ENCODE data around the gene SNX18.
"Not testable (repeated sequence)": the region's sequence is repeated elsewhere in the genome, so short reads cannot be mapped to it uniquely, and the experiment has no call there.

SNX18 gene

GRCh38 chr5:54520438-54520846, 2.9 kb downstream of the SNX18 start:
- peak; percentile 30 for DNase-seq

- no peak for DNase-seq
Measured at GRCh38 chr5:54520940-54521339, 3.4 kb downstream of the SNX18 start.

GRCh38 chr5:54521856-54522479, 4.4 kb downstream of the SNX18 start:
- DNase-seq, result no peak

GRCh38 chr5:54523534-54523933, 6.0 kb downstream of the SNX18 start:
- no peak for DNase-seq

- no peak for DNase-seq
Measured at GRCh38 chr5:54524082-54524481, 6.5 kb downstream of the SNX18 start.

GRCh38 chr5:54524704-54525103, 7.1 kb downstream of the SNX18 start:
- no peak for DNase-seq

- DNase-seq, result no peak
Measured at GRCh38 chr5:54525261-54525660, 7.7 kb downstream of the SNX18 start.

GRCh38 chr5:54525692-54526091, 8.1 kb downstream of the SNX18 start:
- DNase-seq, result no peak

- DNase-seq, result no peak
Measured at GRCh38 chr5:54526604-54527288, 9.2 kb downstream of the SNX18 start.

- DNase-seq, result no peak
Measured at GRCh38 chr5:54528633-54529209, 11.2 kb downstream of the SNX18 start.

GRCh38 chr5:54529565-54529964, 12.0 kb downstream of the SNX18 start:
- no peak for DNase-seq

- no peak for DNase-seq
Measured at GRCh38 chr5:54531546-54531945, 14.0 kb downstream of the SNX18 start.

GRCh38 chr5:54533541-54534190, 16.1 kb downstream of the SNX18 start:
- DNase-seq, result no peak

- DNase-seq, result no peak
Measured at GRCh38 chr5:54534191-54535004, 16.8 kb downstream of the SNX18 start.

- DNase-seq, result no peak
Measured at GRCh38 chr5:54535149-54535844, 17.7 kb downstream of the SNX18 start.

GRCh38 chr5:54536375-54536774, 18.8 kb downstream of the SNX18 start:
- DNase-seq, result not testable (repeated sequence)

- DNase-seq, result not testable (repeated sequence)
Measured at GRCh38 chr5:54536861-54537260, 19.3 kb downstream of the SNX18 start.

GRCh38 chr5:54537725-54538124, 20.2 kb downstream of the SNX18 start:
- no peak for DNase-seq

GRCh38 chr5:54538156-54538555, 20.6 kb downstream of the SNX18 start:
- no peak for DNase-seq

- DNase-seq, result no peak
Measured at GRCh38 chr5:54539001-54539400, 21.4 kb downstream of the SNX18 start.

- no peak for DNase-seq
Measured at GRCh38 chr5:54540286-54540685, 22.7 kb downstream of the SNX18 start.
